Measurements from ENCODE around the gene MGAT5B. TPM values are rescaled to one million over a fixed set of nuclear protein-coding genes. Genes with fewer than 3 reads are reported as not detected.

Gene MGAT5B
- total RNA-seq, 1 donor: 0.36 TPM

- Histone ChIP-seq H3K79me2 (ENCODE audit: insufficient read depth, low read length) (no peaks in the 10 kb centered on the region), H3K27ac (ENCODE audit: low read depth, low read length) (no peak overlapping the region), H3K36me3 (ENCODE audit: insufficient read depth, low read length) (no peaks in the 10 kb centered on the region), H3K4me3 (ENCODE audit: insufficient read depth, low read length) (no peak overlapping the region), H3K27me3 (ENCODE audit: insufficient read depth, low read length) (peaks cover 10% of the 10 kb centered on the region), H2AFZ (ENCODE audit: low read length) (no peak overlapping the region), H3K4me2 (ENCODE audit: insufficient read depth, low read length) (no peak overlapping the region), H3K4me1 (ENCODE audit: insufficient read depth, low read length) (no peaks in the 10 kb centered on the region), H4K20me1 (ENCODE audit: insufficient read depth, low read length) (no peaks in the 10 kb centered on the region), H3K9me3 (ENCODE audit: low read depth, low read length) (no peaks in the 10 kb centered on the region)
- TF ChIP-seq, protein P1, sequence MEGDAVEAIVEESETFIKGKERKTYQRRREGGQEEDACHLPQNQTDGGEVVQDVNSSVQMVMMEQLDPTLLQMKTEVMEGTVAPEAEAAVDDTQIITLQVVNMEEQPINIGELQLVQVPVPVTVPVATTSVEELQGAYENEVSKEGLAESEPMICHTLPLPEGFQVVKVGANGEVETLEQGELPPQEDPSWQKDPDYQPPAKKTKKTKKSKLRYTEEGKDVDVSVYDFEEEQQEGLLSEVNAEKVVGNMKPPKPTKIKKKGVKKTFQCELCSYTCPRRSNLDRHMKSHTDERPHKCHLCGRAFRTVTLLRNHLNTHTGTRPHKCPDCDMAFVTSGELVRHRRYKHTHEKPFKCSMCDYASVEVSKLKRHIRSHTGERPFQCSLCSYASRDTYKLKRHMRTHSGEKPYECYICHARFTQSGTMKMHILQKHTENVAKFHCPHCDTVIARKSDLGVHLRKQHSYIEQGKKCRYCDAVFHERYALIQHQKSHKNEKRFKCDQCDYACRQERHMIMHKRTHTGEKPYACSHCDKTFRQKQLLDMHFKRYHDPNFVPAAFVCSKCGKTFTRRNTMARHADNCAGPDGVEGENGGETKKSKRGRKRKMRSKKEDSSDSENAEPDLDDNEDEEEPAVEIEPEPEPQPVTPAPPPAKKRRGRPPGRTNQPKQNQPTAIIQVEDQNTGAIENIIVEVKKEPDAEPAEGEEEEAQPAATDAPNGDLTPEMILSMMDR (IDR thresholded peaks at IDR 0.05; ENCODE audit: extremely low read depth, low read depth, low read length): no peak
- DNase-seq (ENCODE audit: insufficient read length, low spot score, missing footprints): no peak
These were observed 12.8 kb downstream of the MGAT5B start for GRCh38 chr17:76880971-76881370.

DNA sequence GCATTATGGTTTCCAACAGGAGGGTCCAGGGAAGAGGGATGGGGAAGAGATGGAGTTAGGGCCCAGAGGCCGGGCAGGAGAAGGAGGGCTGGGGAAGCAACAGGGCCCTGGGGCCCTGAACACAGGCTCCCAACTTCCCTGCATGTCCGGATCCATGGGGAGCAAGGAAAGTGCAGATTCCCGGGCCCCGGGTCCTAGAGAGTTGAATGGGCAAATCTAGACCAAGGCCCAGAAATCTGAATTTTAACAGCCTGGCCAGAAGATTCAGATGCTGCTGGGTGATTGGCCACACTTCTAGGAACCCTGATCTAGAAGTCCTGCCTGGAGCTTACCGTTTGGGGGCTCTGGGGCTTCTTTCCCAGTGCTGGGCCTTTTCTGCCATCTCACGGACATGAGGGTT lies 13.2 kb downstream of the MGAT5B start:
- Histone ChIP-seq H3K79me2 (ENCODE audit: insufficient read depth, low read length) (no peaks in the 10 kb centered on the region), H2AFZ (ENCODE audit: low read length) (no peak overlapping the region), H3K4me1 (ENCODE audit: insufficient read depth, low read length) (no peaks in the 10 kb centered on the region), H4K20me1 (ENCODE audit: insufficient read depth, low read length) (no peaks in the 10 kb centered on the region), H3K36me3 (ENCODE audit: insufficient read depth, low read length) (no peaks in the 10 kb centered on the region), H3K27me3 (ENCODE audit: insufficient read depth, low read length) (peaks cover 12% of the 10 kb centered on the region), H3K4me2 (ENCODE audit: insufficient read depth, low read length) (no peak overlapping the region), H3K9me3 (ENCODE audit: low read depth, low read length) (no peaks in the 10 kb centered on the region), H3K4me3 (ENCODE audit: insufficient read depth, low read length) (no peak overlapping the region), H3K27ac (ENCODE audit: low read depth, low read length) (no peak overlapping the region)
- peak; percentile 17 for DNase-seq (ENCODE audit: insufficient read length, low spot score, missing footprints)
- TF ChIP-seq, protein P1 (IDR thresholded peaks at IDR 0.05; ENCODE audit: extremely low read depth, low read depth, low read length): no peak

- H3K9me3 ChIP-seq (ENCODE audit: low read depth, low read length): no peaks in the 10 kb centered on the region
- no peaks in the 10 kb centered on the region for H4K20me1 ChIP-seq (ENCODE audit: insufficient read depth, low read length)
- H3K4me3 ChIP-seq (ENCODE audit: insufficient read depth, low read length): no peak overlapping the region
- peak; percentile 88 for DNase-seq (ENCODE audit: insufficient read length, low spot score, missing footprints)
- H2AFZ ChIP-seq (ENCODE audit: low read length): no peak overlapping the region
- TF ChIP-seq, protein P1 (IDR thresholded peaks at IDR 0.05; ENCODE audit: extremely low read depth, low read depth, low read length): no peak
- peaks cover 13% of the 10 kb centered on the region for H3K27me3 ChIP-seq (ENCODE audit: insufficient read depth, low read length)
- no peak overlapping the region for H3K4me2 ChIP-seq (ENCODE audit: insufficient read depth, low read length)
- H3K4me1 ChIP-seq (ENCODE audit: insufficient read depth, low read length): no peaks in the 10 kb centered on the region
- no peaks in the 10 kb centered on the region for H3K36me3 ChIP-seq (ENCODE audit: insufficient read depth, low read length)
- H3K27ac ChIP-seq (ENCODE audit: low read depth, low read length): no peak overlapping the region
- H3K79me2 ChIP-seq (ENCODE audit: insufficient read depth, low read length): no peaks in the 10 kb centered on the region
These were observed 13.8 kb downstream of the MGAT5B start for GRCh38 chr17:76881966-76882365.

GRCh38 chr17:76883744-76884525 lies 15.7 kb downstream of the MGAT5B start:
- no peak overlapping the region for H3K4me2 ChIP-seq (ENCODE audit: insufficient read depth, low read length)
- no peak overlapping the region for H3K4me3 ChIP-seq (ENCODE audit: insufficient read depth, low read length)
- H3K9me3 ChIP-seq (ENCODE audit: low read depth, low read length): no peaks in the 10 kb centered on the region
- no peaks in the 10 kb centered on the region for H4K20me1 ChIP-seq (ENCODE audit: insufficient read depth, low read length)
- no peak overlapping the region for H3K27ac ChIP-seq (ENCODE audit: low read depth, low read length)
- DNase-seq (ENCODE audit: insufficient read length, low spot score, missing footprints): peak; percentile 57
- TF ChIP-seq, protein P1 (IDR thresholded peaks at IDR 0.05; ENCODE audit: extremely low read depth, low read depth, low read length): no peak
- H3K4me1 ChIP-seq (ENCODE audit: insufficient read depth, low read length): no peaks in the 10 kb centered on the region
- H2AFZ ChIP-seq (ENCODE audit: low read length): no peak overlapping the region
- H3K36me3 ChIP-seq (ENCODE audit: insufficient read depth, low read length): no peaks in the 10 kb centered on the region
- peaks cover 13% of the 10 kb centered on the region for H3K27me3 ChIP-seq (ENCODE audit: insufficient read depth, low read length)
- no peaks in the 10 kb centered on the region for H3K79me2 ChIP-seq (ENCODE audit: insufficient read depth, low read length)

Data from osteoblast (primary cell).